ENCODE data around the gene SPATA2L. TPM values are rescaled to one million over a fixed set of nuclear protein-coding genes. Genes with fewer than 3 reads are reported as not detected.

Gene SPATA2L
- polyA plus RNA-seq, 1 donor (not counting 4 experiments of a cell fraction or from before 2014, with no cell fraction given): 1.7 TPM

- peak within 1 kb of the TSS; percentile 91 for H2AFZ ChIP-seq (ENCODE audit: control insufficient read depth, low read length)
- H3K9me1 ChIP-seq (ENCODE audit: control insufficient read depth, extremely low read depth, insufficient read depth, low read length): no peaks in the 10 kb centered on the region
- DNase-seq (ENCODE audit: low read depth, low spot score): peak; percentile 46
- FAIRE-seq: no peak
- peak within 1 kb of the TSS; percentile 97 for H3K4me2 ChIP-seq (ENCODE audit: control insufficient read depth, extremely low read depth, insufficient read depth, low read depth, low read length)
- no peaks in the 10 kb centered on the region for H3K9me3 ChIP-seq (ENCODE audit: control insufficient read depth, low read depth, low read length)
- peaks cover 3% of the 10 kb centered on the region for H4K20me1 ChIP-seq (ENCODE audit: control insufficient read depth, extremely low read depth, insufficient read depth, low read length)
- peak within 1 kb of the TSS; percentile 91 for H3K9ac ChIP-seq (ENCODE audit: control insufficient read depth, extremely low read depth, insufficient read depth, low read length)
- H3K4me3 ChIP-seq (ENCODE audit: control insufficient read depth in 2 of 3, extremely low read depth in 1 of 3, insufficient read depth in 2 of 3, low read depth in 1 of 3, low read length in 3 of 3): peak within 1 kb of the TSS; percentile 78 to 99 (median 96)
- H3K4me1 ChIP-seq (ENCODE audit: control insufficient read depth, extremely low read depth, insufficient read depth, low read length): peaks cover 13% of the 10 kb centered on the region
- H3K36me3 ChIP-seq (ENCODE audit: control insufficient read depth in 2 of 2, extremely low read depth in 1 of 2, insufficient read depth in 2 of 2, low read length in 2 of 2): peaks cover 14 to 33% of the 10 kb centered on the region in 2 experiments
- H3K27me3 ChIP-seq (ENCODE audit: control insufficient read depth, extremely low read depth, insufficient read depth, low read length): no peaks in the 10 kb centered on the region
- dilution Hi-C loops (cut with MboI; ENCODE audit: extremely low pct_ligation_motif_present, low sequenced_read_pairs): no loop called here
- peaks cover 67% of the 10 kb centered on the region for H3K79me2 ChIP-seq (ENCODE audit: control insufficient read depth, insufficient read depth, low read length)
- TF ChIP-seq, protein P1, sequence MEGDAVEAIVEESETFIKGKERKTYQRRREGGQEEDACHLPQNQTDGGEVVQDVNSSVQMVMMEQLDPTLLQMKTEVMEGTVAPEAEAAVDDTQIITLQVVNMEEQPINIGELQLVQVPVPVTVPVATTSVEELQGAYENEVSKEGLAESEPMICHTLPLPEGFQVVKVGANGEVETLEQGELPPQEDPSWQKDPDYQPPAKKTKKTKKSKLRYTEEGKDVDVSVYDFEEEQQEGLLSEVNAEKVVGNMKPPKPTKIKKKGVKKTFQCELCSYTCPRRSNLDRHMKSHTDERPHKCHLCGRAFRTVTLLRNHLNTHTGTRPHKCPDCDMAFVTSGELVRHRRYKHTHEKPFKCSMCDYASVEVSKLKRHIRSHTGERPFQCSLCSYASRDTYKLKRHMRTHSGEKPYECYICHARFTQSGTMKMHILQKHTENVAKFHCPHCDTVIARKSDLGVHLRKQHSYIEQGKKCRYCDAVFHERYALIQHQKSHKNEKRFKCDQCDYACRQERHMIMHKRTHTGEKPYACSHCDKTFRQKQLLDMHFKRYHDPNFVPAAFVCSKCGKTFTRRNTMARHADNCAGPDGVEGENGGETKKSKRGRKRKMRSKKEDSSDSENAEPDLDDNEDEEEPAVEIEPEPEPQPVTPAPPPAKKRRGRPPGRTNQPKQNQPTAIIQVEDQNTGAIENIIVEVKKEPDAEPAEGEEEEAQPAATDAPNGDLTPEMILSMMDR (optimal IDR thresholded peaks at IDR 0.05 in 1 of 3, IDR thresholded peaks at IDR 0.05 in 1 of 3, conservative IDR thresholded peaks at IDR 0.05 in 1 of 3; ENCODE audit: extremely low read depth in 1 of 3, insufficient read depth in 2 of 3, low read length in 3 of 3): no peak
- TF ChIP-seq EZH2 (IDR thresholded peaks at IDR 0.05; ENCODE audit: low read length): no peak
- H3K27ac ChIP-seq (ENCODE audit: control insufficient read depth, insufficient read depth, low read length): peak within 1 kb of the TSS; percentile 70
Measured at GRCh38 chr16:89657442-89658220, 43.9 kb downstream of the SPATA2L start, which contains the start of the genes CHMP1A and SPATA33. TSS of gene CHMP1A (minus strand) at chr16:89657708. CDS start at chr16:89657588, 120 bp downstream. TSS of gene SPATA33 (plus strand) at chr16:89657836. CDS start at chr16:89657912, 76 bp downstream.

DNA sequence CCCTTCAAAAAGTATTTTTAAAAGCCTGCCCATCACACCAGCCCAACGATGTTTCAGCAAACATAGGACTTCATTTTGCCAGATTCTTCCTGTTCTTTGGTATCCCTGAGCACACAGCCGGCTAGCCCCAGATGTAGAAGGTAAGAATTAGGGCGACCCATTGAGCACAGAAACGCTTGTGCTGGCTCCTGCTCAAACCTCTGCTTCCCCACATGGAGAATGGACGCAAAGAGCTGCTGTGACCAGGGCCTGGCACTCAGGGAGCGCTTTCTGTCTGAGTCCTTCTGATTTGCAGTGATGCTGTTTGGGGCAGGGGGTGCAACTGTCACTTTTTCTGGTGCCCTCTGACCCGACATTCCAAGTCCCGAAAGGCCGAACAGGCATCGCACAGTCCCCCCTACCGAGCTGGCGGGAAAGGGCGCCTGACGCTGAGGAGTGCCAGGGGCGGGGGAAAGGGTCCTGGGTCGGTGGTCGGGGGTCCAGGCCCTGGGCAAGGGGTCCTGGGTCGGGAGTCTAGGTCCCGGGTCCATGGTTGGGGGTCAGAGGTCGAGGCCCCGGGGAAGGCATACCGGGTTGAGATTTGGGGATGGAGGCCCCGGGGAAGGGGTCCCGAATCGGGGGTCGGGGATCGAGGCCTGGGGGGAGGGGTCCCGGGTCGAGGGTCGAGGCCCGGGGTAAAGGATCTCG is 44.9 kb downstream of the SPATA2L start:
- TF ChIP-seq, protein P1 (optimal IDR thresholded peaks at IDR 0.05 in 1 of 3, IDR thresholded peaks at IDR 0.05 in 1 of 3, conservative IDR thresholded peaks at IDR 0.05 in 1 of 3; ENCODE audit: extremely low read depth in 1 of 3, insufficient read depth in 2 of 3, low read length in 3 of 3): no peak
- no peak for TF ChIP-seq EZH2 (IDR thresholded peaks at IDR 0.05; ENCODE audit: low read length)
- FAIRE-seq (no peak), DNase-seq (ENCODE audit: low read depth, low spot score) (no peak)
- Histone ChIP-seq H3K27me3 (ENCODE audit: control insufficient read depth, extremely low read depth, insufficient read depth, low read length) (no peaks in the 10 kb centered on the region), H3K4me3 (ENCODE audit: control insufficient read depth in 2 of 3, extremely low read depth in 1 of 3, insufficient read depth in 2 of 3, low read depth in 1 of 3, low read length in 3 of 3) (peak overlapping the region; percentile 78 to 99 (median 96)), H3K9ac (ENCODE audit: control insufficient read depth, extremely low read depth, insufficient read depth, low read length) (peak overlapping the region; percentile 91), H3K4me1 (ENCODE audit: control insufficient read depth, extremely low read depth, insufficient read depth, low read length) (peaks cover 13% of the 10 kb centered on the region), H2AFZ (ENCODE audit: control insufficient read depth, low read length) (no peak overlapping the region), H3K79me2 (ENCODE audit: control insufficient read depth, insufficient read depth, low read length) (peaks cover 72% of the 10 kb centered on the region), H3K9me3 (ENCODE audit: control insufficient read depth, low read depth, low read length) (no peaks in the 10 kb centered on the region), H3K36me3 (ENCODE audit: control insufficient read depth in 2 of 2, extremely low read depth in 1 of 2, insufficient read depth in 2 of 2, low read length in 2 of 2) (peaks cover 15 to 31% of the 10 kb centered on the region in 2 experiments), H3K9me1 (ENCODE audit: control insufficient read depth, extremely low read depth, insufficient read depth, low read length) (no peaks in the 10 kb centered on the region), H3K4me2 (ENCODE audit: control insufficient read depth, extremely low read depth, insufficient read depth, low read depth, low read length) (peak overlapping the region; percentile 86), H3K27ac (ENCODE audit: control insufficient read depth, insufficient read depth, low read length) (peak overlapping the region; percentile 70), H4K20me1 (ENCODE audit: control insufficient read depth, extremely low read depth, insufficient read depth, low read length) (peaks cover 3% of the 10 kb centered on the region)
- dilution Hi-C loops (cut with MboI; ENCODE audit: extremely low pct_ligation_motif_present, low sequenced_read_pairs): no loop called here
